ENCODE data around the gene TRPV6. TPM values are rescaled to one million over a fixed set of nuclear protein-coding genes. Genes with fewer than 3 reads are reported as not detected.

TRPV6 gene
- total RNA-seq, 1 experiment from 2014 or later = 1.7 TPM

- intact Hi-C loops (cut with micrococcal nuclease) = no loop called here
- no peak overlapping the region for H3K4me2 ChIP-seq (ENCODE audit: low read length)
- POLR2A ChIA-PET = no interaction called here
- no peaks in the 10 kb centered on the region for H3K9me3 ChIP-seq (ENCODE audit: control insufficient read depth in 1 of 2, insufficient read depth in 1 of 2, low read depth in 1 of 2, low read length in 2 of 2)
- H3K4me3 ChIP-seq (replicated peaks in 1 of 2; ENCODE audit: low read depth in 1 of 2, low read length in 2 of 2) = no peak overlapping the region
- H4K20me1 ChIP-seq (ENCODE audit: insufficient read depth) = no peaks in the 10 kb centered on the region
- no peak overlapping the region for H3K27ac ChIP-seq (ENCODE audit: low read depth, low read length)
- H2AFZ ChIP-seq (ENCODE audit: low read depth, low read length, poor library complexity, severe bottlenecking) = no peak overlapping the region
- no peak for TF ChIP-seq JUND (IDR thresholded peaks at IDR 0.05)
- no peak for TF ChIP-seq EGR1 (IDR thresholded peaks at IDR 0.05; ENCODE audit: low read depth)
- TF ChIP-seq ELF1 (IDR thresholded peaks at IDR 0.05; ENCODE audit: borderline replicate concordance, low read depth) = no peak
- TF ChIP-seq REST (IDR thresholded peaks at IDR 0.05; ENCODE audit: low read depth) = no peak
- no peak for TF ChIP-seq CTCF (IDR thresholded peaks at IDR 0.05 in 2 of 3, conservative IDR thresholded peaks at IDR 0.05 in 1 of 3; ENCODE audit: borderline replicate concordance in 1 of 3, insufficient read depth in 1 of 3, low read depth in 2 of 3, low read length in 2 of 3)
- no peak for TF ChIP-seq TCF7L2 (IDR thresholded peaks at IDR 0.05; ENCODE audit: borderline replicate concordance, extremely low read depth, insufficient read depth, insufficient read length)
- no peak for TF ChIP-seq RAD21 (IDR thresholded peaks at IDR 0.05; ENCODE audit: low read depth)
- TF ChIP-seq CBX3 (IDR thresholded peaks at IDR 0.05; ENCODE audit: low read depth) = no peak
- no peak for TF ChIP-seq SP1 (IDR thresholded peaks at IDR 0.05; ENCODE audit: low read depth)
- no peak for TF ChIP-seq SIN3A (IDR thresholded peaks at IDR 0.05; ENCODE audit: low read depth)
- TF ChIP-seq SRF (IDR thresholded peaks at IDR 0.05; ENCODE audit: low read depth) = no peak
- TF ChIP-seq EZH2phosphoT487 (IDR thresholded peaks at IDR 0.05; ENCODE audit: borderline replicate concordance) = no peak
- no peak for TF ChIP-seq POLR2A (IDR thresholded peaks at IDR 0.05; ENCODE audit: borderline replicate concordance, extremely low read depth, insufficient read depth, insufficient read length)
- TF ChIP-seq CEBPB (IDR thresholded peaks at IDR 0.05; ENCODE audit: low read depth) = no peak
- no peak for TF ChIP-seq ZBTB33 (IDR thresholded peaks at IDR 0.05; ENCODE audit: extremely low read depth, insufficient replicate concordance, low read length)
- TF ChIP-seq EZH2 (IDR thresholded peaks at IDR 0.05) = no peak
- TF ChIP-seq ATF3 (IDR thresholded peaks at IDR 0.05) = no peak
- TF ChIP-seq POLR2AphosphoS5 (IDR thresholded peaks at IDR 0.05; ENCODE audit: low read depth, low read length) = no peak
- TF ChIP-seq ZNF274 (IDR thresholded peaks at IDR 0.05; ENCODE audit: low read depth, low read length) = no peak
- no peak for TF ChIP-seq MAX (IDR thresholded peaks at IDR 0.05)
- peaks cover 9% of the 10 kb centered on the region; the same call in 1 of the 2 replicates for H3K27me3 ChIP-seq (ENCODE audit: insufficient read depth, low read length)
- H3K9ac ChIP-seq (ENCODE audit: low read length) = no peak overlapping the region
- BruUV-seq (replicated peaks) = no TSS peak
- no peak for ATAC-seq
- DNase-seq (ENCODE audit: low read depth, low spot score) = no peak
- H3K4me1 ChIP-seq (ENCODE audit: control insufficient read depth in 1 of 2, insufficient read depth in 2 of 2, low read length in 2 of 2) = peaks cover 1% of the 10 kb centered on the region in 2 experiments; a peak in 3 of 4 replicates
- H3K79me2 ChIP-seq (ENCODE audit: insufficient read depth, low read length) = no peaks in the 10 kb centered on the region
- no peaks in the 10 kb centered on the region for H3K36me3 ChIP-seq (ENCODE audit: control insufficient read depth in 1 of 2, insufficient read depth in 2 of 2, low read length in 2 of 2)
- RAD21 ChIA-PET (ENCODE audit: low non-redundant PET in 1 of 2, low total read pairs in 2 of 2, uncharacterized antibody in 2 of 2, unreplicated experiment in 2 of 2) = no interaction called here
- no peaks in the 10 kb centered on the region for H3K9me2 ChIP-seq (ENCODE audit: insufficient read depth)
- CTCF ChIA-PET = no interaction called here
Measured at GRCh38 chr7:142890874-142891485, 5.4 kb upstream of the TRPV6 start.
